ENCODE results near the gene GRK5.

Gene GRK5

GRCh38 chr10:119183664-119184412 lies 23.5 kb upstream of the GRK5 start:
- no peak for TF ChIP-seq CTCF (IDR thresholded peaks at IDR 0.05; ENCODE audit: extremely low read depth, missing control alignments)
- DNase-seq (ENCODE audit: low spot score), result no peak

- DNase-seq (ENCODE audit: low spot score), result no peak
- TF ChIP-seq CTCF (IDR thresholded peaks at IDR 0.05; ENCODE audit: extremely low read depth, missing control alignments), result no peak
These were observed 17.5 kb upstream of the GRK5 start for GRCh38 chr10:119189811-119190282.

GRCh38 chr10:119190353-119190752 lies 17.0 kb upstream of the GRK5 start:
- no peak for DNase-seq (ENCODE audit: low spot score)
- no peak for TF ChIP-seq CTCF (IDR thresholded peaks at IDR 0.05; ENCODE audit: extremely low read depth, missing control alignments)

- no peak for TF ChIP-seq CTCF (IDR thresholded peaks at IDR 0.05; ENCODE audit: extremely low read depth, missing control alignments)
- no peak for DNase-seq (ENCODE audit: low spot score)
These were observed 16.2 kb upstream of the GRK5 start for GRCh38 chr10:119190954-119191785.

GRCh38 chr10:119191881-119192280 lies 15.5 kb upstream of the GRK5 start:
- no peak for DNase-seq (ENCODE audit: low spot score)
- TF ChIP-seq CTCF (IDR thresholded peaks at IDR 0.05; ENCODE audit: extremely low read depth, missing control alignments), result no peak

- no peak for DNase-seq (ENCODE audit: low spot score)
- no peak for TF ChIP-seq CTCF (IDR thresholded peaks at IDR 0.05; ENCODE audit: extremely low read depth, missing control alignments)
These were observed 9.4 kb upstream of the GRK5 start for GRCh38 chr10:119197921-119198320.

- DNase-seq (ENCODE audit: low spot score), result peak; percentile 59
- peak; percentile 28 for TF ChIP-seq CTCF (IDR thresholded peaks at IDR 0.05; ENCODE audit: extremely low read depth, missing control alignments)
These were observed 8.9 kb upstream of the GRK5 start for GRCh38 chr10:119198438-119198837.

Data from GM20000 (cell line).